ENCODE data around the gene ACP1. TPM values are rescaled to one million over a fixed set of nuclear protein-coding genes. Genes with fewer than 3 reads are reported as not detected.

The ACP1 gene
- polyA plus RNA-seq, 1 of the 3 experiments (the other 2 are of a cell fraction), result 88.9 TPM

DNA sequence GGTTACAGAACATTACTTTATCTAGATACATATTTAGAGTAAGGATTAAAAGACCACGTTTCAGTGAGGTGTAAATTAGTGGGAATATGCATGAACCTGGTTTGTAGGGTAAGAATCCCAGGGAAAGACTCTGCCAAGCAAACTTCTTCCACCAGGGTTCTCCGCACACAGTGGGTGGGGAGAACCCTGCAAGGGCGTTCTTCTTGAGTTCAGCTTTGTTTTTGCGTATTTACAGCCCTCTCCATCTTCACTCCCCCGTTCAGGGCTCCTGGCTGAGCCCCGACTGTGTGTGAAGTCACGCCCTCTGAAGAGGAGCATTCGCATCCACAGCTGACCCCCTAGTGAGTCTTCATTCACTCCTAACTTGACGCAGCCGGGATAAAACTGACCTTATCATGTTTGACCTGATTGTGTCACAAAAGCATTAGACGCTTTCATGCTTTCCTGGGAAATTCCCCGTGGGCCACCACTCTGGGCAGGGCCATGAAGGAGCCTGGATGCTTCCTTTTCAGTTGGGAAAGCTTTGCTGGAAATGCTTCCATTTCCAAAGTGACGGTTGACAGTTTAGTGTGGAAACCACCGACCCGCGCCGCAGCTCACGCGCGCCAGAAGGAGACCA, 22.1 kb downstream of the ACP1 start:
- Histone ChIP-seq H3K9ac (no peak overlapping the region), H3K9me3 (no peaks in the 10 kb centered on the region), H3K9me2 (no peaks in the 10 kb centered on the region), H3K27me3 (ENCODE audit: insufficient read depth) (peaks cover 26% of the 10 kb centered on the region), H3K4me1 (ENCODE audit: control insufficient read depth in 1 of 2, insufficient read depth in 2 of 2, low read depth in 1 of 2, low read length in 1 of 2) (peaks cover 0 to 12% of the 10 kb centered on the region in 2 experiments; a peak in 1 of 4 replicates), H3F3A (replicated peaks; ENCODE audit: insufficient read depth) (peaks cover 6% of the 10 kb centered on the region), H3K79me2 (ENCODE audit: insufficient read depth) (no peaks in the 10 kb centered on the region), H2AFZ (ENCODE audit: low read depth) (no peak overlapping the region), H3K36me3 (replicated peaks in 1 of 2; ENCODE audit: control insufficient read depth in 1 of 2, insufficient read depth in 2 of 2, low read length in 1 of 2) (peaks cover 0 to 13% of the 10 kb centered on the region in 2 experiments), H3K27ac (ENCODE audit: low read depth in 2 of 2, low read length in 1 of 2) (no peak overlapping the region), H4K20me1 (ENCODE audit: insufficient read depth) (no peaks in the 10 kb centered on the region), H3K4me3 (ENCODE audit: low read depth in 2 of 2, low read length in 1 of 2) (peak overlapping the region in 1 of 2 experiments; percentile 31; a peak in 1 of 4 replicates), H3K4me2 (peak overlapping the region; percentile 47; the same call in 1 of the 2 replicates)
- CTCF ChIA-PET, result interaction anchor here (0.6 to 6.3 kb wide), 8 partner anchors 10 to 350 kb away, joined by 3 to 24 read pairs (median 4); no protein-coding TSS in a partner anchor
- POLR2A ChIA-PET, result no interaction called here
- 68% methylated on average over 20 of the region's 20 CpGs for WGBS (ENCODE audit: low lambda C conversion rate)
- peak; percentile 42 for DNase-seq
- no peak for TF ChIP-seq MEF2A (IDR thresholded peaks at IDR 0.05; ENCODE audit: borderline replicate concordance, low read depth)
- TF ChIP-seq TEAD4 (IDR thresholded peaks at IDR 0.05; ENCODE audit: borderline replicate concordance, insufficient read depth), result no peak
- TF ChIP-seq, protein P1, sequence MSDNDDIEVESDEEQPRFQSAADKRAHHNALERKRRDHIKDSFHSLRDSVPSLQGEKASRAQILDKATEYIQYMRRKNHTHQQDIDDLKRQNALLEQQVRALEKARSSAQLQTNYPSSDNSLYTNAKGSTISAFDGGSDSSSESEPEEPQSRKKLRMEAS (IDR thresholded peaks at IDR 0.05; ENCODE audit: low read depth), result no peak
- no peak for TF ChIP-seq YY1 (IDR thresholded peaks at IDR 0.05; ENCODE audit: low read depth)
- TF ChIP-seq RFX5 (IDR thresholded peaks at IDR 0.05; ENCODE audit: low read length), result no peak
- TF ChIP-seq JUND (IDR thresholded peaks at IDR 0.05), result no peak
- TF ChIP-seq ZBTB33 (IDR thresholded peaks at IDR 0.05; ENCODE audit: borderline replicate concordance, low read depth), result no peak
- TF ChIP-seq NFIC (IDR thresholded peaks at IDR 0.05; ENCODE audit: borderline replicate concordance), result no peak

DNA sequence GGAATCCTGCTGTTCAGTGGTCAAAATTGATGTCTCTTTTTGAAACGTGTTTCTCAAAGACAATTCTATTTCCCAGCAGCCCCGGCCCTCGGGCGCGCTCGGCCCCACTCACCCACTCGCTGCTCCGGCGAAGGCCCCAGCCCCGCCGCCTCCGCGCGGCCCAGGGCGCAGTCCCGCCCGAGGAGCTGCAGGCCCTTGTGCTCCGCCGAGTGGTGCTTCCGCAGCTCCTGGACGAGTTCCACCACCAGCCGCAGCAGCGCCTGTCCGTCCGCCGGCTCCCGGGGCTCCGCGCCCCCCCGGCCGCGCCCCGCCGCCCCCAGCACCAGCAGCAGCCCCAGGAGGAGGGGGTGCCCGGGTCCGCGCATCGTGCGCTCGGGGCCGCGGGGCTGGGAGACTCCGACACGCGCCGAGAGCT, 22.7 kb downstream of the ACP1 start:
- Histone ChIP-seq H3K9me3 (no peaks in the 10 kb centered on the region), H4K20me1 (ENCODE audit: insufficient read depth) (no peaks in the 10 kb centered on the region), H3K79me2 (ENCODE audit: insufficient read depth) (no peaks in the 10 kb centered on the region), H2AFZ (ENCODE audit: low read depth) (no peak overlapping the region), H3K4me3 (ENCODE audit: low read depth in 2 of 2, low read length in 1 of 2) (peak overlapping the region; percentile 31 to 32; a peak in 2 of 4 replicates), H3K9ac (no peak overlapping the region), H3K4me1 (ENCODE audit: control insufficient read depth in 1 of 2, insufficient read depth in 2 of 2, low read depth in 1 of 2, low read length in 1 of 2) (peaks cover 0 to 12% of the 10 kb centered on the region in 2 experiments; a peak in 1 of 4 replicates), H3K27ac (ENCODE audit: low read depth in 2 of 2, low read length in 1 of 2) (no peak overlapping the region), H3K9me2 (no peaks in the 10 kb centered on the region), H3K36me3 (replicated peaks in 1 of 2; ENCODE audit: control insufficient read depth in 1 of 2, insufficient read depth in 2 of 2, low read length in 1 of 2) (peaks cover 0 to 8% of the 10 kb centered on the region in 2 experiments), H3F3A (replicated peaks; ENCODE audit: insufficient read depth) (peaks cover 6% of the 10 kb centered on the region), H3K4me2 (peak overlapping the region; percentile 47; the same call in 1 of the 2 replicates), H3K27me3 (ENCODE audit: insufficient read depth) (peaks cover 26% of the 10 kb centered on the region)
- WGBS (ENCODE audit: low lambda C conversion rate), result 17% methylated on average over 21 of the region's 46 CpGs
- POLR2A ChIA-PET, result no interaction called here
- TF ChIP-seq NFIC (IDR thresholded peaks at IDR 0.05; ENCODE audit: borderline replicate concordance), result no peak
- TF ChIP-seq, protein P1 (IDR thresholded peaks at IDR 0.05; ENCODE audit: low read depth), result no peak
- TF ChIP-seq GABPA (IDR thresholded peaks at IDR 0.05; ENCODE audit: low read depth), result no peak
- TF ChIP-seq JUND (IDR thresholded peaks at IDR 0.05), result no peak
- TF ChIP-seq MEF2A (IDR thresholded peaks at IDR 0.05; ENCODE audit: borderline replicate concordance, low read depth), result no peak
- no peak for TF ChIP-seq RXRA (IDR thresholded peaks at IDR 0.05; ENCODE audit: borderline replicate concordance, low read depth)
- TF ChIP-seq POLR2AphosphoS5 (IDR thresholded peaks at IDR 0.05; ENCODE audit: low read depth, low read length), result no peak
- TF ChIP-seq CTCF (IDR thresholded peaks at IDR 0.05), result no peak
- TF ChIP-seq ZBTB33 (IDR thresholded peaks at IDR 0.05; ENCODE audit: borderline replicate concordance, low read depth), result no peak
- no peak for TF ChIP-seq GATA2 (CRISPR knock-in tag; IDR thresholded peaks at IDR 0.05)
- no peak for TF ChIP-seq SMC3 (IDR thresholded peaks at IDR 0.05; ENCODE audit: low read depth, low read length)
- no peak for TF ChIP-seq TEAD4 (IDR thresholded peaks at IDR 0.05; ENCODE audit: borderline replicate concordance, insufficient read depth)
- CTCF ChIA-PET, result interaction anchor here (0.6 to 6.3 kb wide), 10 partner anchors 10 to 350 kb away, joined by 3 to 24 read pairs (median 4); no protein-coding TSS in a partner anchor
- peak; percentile 87 for DNase-seq
